Measurements from ENCODE around the gene PDGFRB.
"Not testable (repeated sequence)": the region's sequence is repeated elsewhere in the genome, so short reads cannot be mapped to it uniquely, and the experiment has no call there.

The PDGFRB gene

GRCh38 chr5:150097152-150097551, 58.5 kb downstream of the PDGFRB start:
- H2AFZ ChIP-seq, result no peak overlapping the region
- no peaks in the 10 kb centered on the region for H3K79me2 ChIP-seq
- H3K27me3 ChIP-seq (ENCODE audit: control insufficient read depth, insufficient read depth, low read length), result no peaks in the 10 kb centered on the region
- H3K4me3 ChIP-seq (ENCODE audit: low read depth, low read length), result no peak overlapping the region
- no peak overlapping the region for H3K4me2 ChIP-seq (ENCODE audit: low read length)
- H3K4me1 ChIP-seq, result no peaks in the 10 kb centered on the region
- no peaks in the 10 kb centered on the region for H3K36me3 ChIP-seq (ENCODE audit: control insufficient read depth, insufficient read depth, low read length)
- no peak overlapping the region for H3K27ac ChIP-seq
- H3K9me3 ChIP-seq (ENCODE audit: control insufficient read depth, low read length), result no peaks in the 10 kb centered on the region
- no peak overlapping the region for H3K9ac ChIP-seq
- TF ChIP-seq CTCF (IDR thresholded peaks at IDR 0.05), result no peak

GRCh38 chr5:150092159-150092787, 63.4 kb downstream of the PDGFRB start:
- no peaks in the 10 kb centered on the region for H3K4me1 ChIP-seq
- H3K27ac ChIP-seq, result no peak overlapping the region
- TF ChIP-seq CTCF (IDR thresholded peaks at IDR 0.05), result no peak
- no peaks in the 10 kb centered on the region for H3K27me3 ChIP-seq (ENCODE audit: control insufficient read depth, insufficient read depth, low read length)
- no peak overlapping the region for H3K9ac ChIP-seq
- H3K79me2 ChIP-seq, result no peaks in the 10 kb centered on the region
- H2AFZ ChIP-seq, result no peak overlapping the region
- no peaks in the 10 kb centered on the region for H3K9me3 ChIP-seq (ENCODE audit: control insufficient read depth, low read length)
- H3K36me3 ChIP-seq (ENCODE audit: control insufficient read depth, insufficient read depth, low read length), result no peaks in the 10 kb centered on the region
- no peak overlapping the region for H3K4me3 ChIP-seq (ENCODE audit: low read depth, low read length)
- no peak overlapping the region for H3K4me2 ChIP-seq (ENCODE audit: low read length)

- peaks cover 3% of the 10 kb centered on the region for H3K4me1 ChIP-seq
- H3K36me3 ChIP-seq (ENCODE audit: control insufficient read depth, insufficient read depth, low read length), result no peaks in the 10 kb centered on the region
- no peaks in the 10 kb centered on the region for H3K9me3 ChIP-seq (ENCODE audit: control insufficient read depth, low read length)
- H3K4me2 ChIP-seq (ENCODE audit: low read length), result no peak within 1 kb of the TSS
- H3K27ac ChIP-seq, result no peak within 1 kb of the TSS
- H3K79me2 ChIP-seq, result no peaks in the 10 kb centered on the region
- no peak for TF ChIP-seq CTCF (IDR thresholded peaks at IDR 0.05)
- no peaks in the 10 kb centered on the region for H3K27me3 ChIP-seq (ENCODE audit: control insufficient read depth, insufficient read depth, low read length)
- no peak within 1 kb of the TSS for H3K4me3 ChIP-seq (ENCODE audit: low read depth, low read length)
- no peak within 1 kb of the TSS for H2AFZ ChIP-seq
- no peak within 1 kb of the TSS for H3K9ac ChIP-seq
Observed at GRCh38 chr5:150085950-150086715, 69.5 kb downstream of the PDGFRB start, which contains the start of gene CSF1R. Gene CSF1R (minus strand): TSS chr5:150086554. CDS start chr5:150086427, 127 bp downstream.

GRCh38 chr5:150085191-150085912, 70.3 kb downstream of the PDGFRB start:
- no peak overlapping the region for H3K9ac ChIP-seq
- no peaks in the 10 kb centered on the region for H3K36me3 ChIP-seq (ENCODE audit: control insufficient read depth, insufficient read depth, low read length)
- H2AFZ ChIP-seq, result no peak overlapping the region
- H3K4me2 ChIP-seq (ENCODE audit: low read length), result no peak overlapping the region
- H3K9me3 ChIP-seq (ENCODE audit: control insufficient read depth, low read length), result no peaks in the 10 kb centered on the region
- H3K27ac ChIP-seq, result no peak overlapping the region
- no peak for TF ChIP-seq CTCF (IDR thresholded peaks at IDR 0.05)
- H3K27me3 ChIP-seq (ENCODE audit: control insufficient read depth, insufficient read depth, low read length), result no peaks in the 10 kb centered on the region
- no peak overlapping the region for H3K4me3 ChIP-seq (ENCODE audit: low read depth, low read length)
- no peaks in the 10 kb centered on the region for H3K79me2 ChIP-seq
- H3K4me1 ChIP-seq, result peaks cover 3% of the 10 kb centered on the region

GRCh38 chr5:150084754-150085153, 70.9 kb downstream of the PDGFRB start:
- not testable (repeated sequence) for H3K9me3 ChIP-seq (ENCODE audit: control insufficient read depth, low read length); H3K4me1 ChIP-seq; H3K79me2 ChIP-seq; H3K27me3 ChIP-seq (ENCODE audit: control insufficient read depth, insufficient read depth, low read length); H3K4me3 ChIP-seq (ENCODE audit: low read depth, low read length); H2AFZ ChIP-seq; H3K9ac ChIP-seq; H3K27ac ChIP-seq; H3K4me2 ChIP-seq (ENCODE audit: low read length); H3K36me3 ChIP-seq (ENCODE audit: control insufficient read depth, insufficient read depth, low read length)

All from parathyroid adenoma (tissue), 2 donors.